ENCODE results near the gene MBTD1. TPM values are rescaled to one million over a fixed set of nuclear protein-coding genes. Genes with fewer than 3 reads are reported as not detected.

MBTD1 gene
- total RNA-seq, 1 donor from 2014 or later = 20.1 TPM

DNA sequence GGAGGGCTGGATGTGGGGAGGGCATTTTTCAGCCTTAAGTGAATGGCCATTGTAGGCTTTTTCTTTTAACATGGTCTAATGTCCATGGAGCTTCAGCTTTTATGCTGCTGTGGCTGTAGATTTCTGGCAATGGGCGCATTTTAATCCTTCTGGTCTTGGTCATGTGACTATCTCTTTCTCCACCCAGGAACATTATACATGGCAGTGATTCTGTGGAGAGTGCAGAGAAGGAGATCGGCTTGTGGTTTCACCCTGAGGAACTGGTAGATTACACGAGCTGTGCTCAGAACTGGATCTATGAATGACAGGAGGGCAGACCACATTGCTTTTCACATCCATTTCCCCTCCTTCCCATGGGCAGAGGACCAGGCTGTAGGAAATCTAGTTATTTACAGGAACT lies 98.3 kb downstream of the MBTD1 start:
- intact Hi-C loops (cut with DNase I) = no loop called here
- DNase-seq (ENCODE audit: extremely low spot score in 2 of 2) = no peak
- H3K4me1 ChIP-seq = peaks cover 9% of the 10 kb centered on the region
- peaks cover 0 to 34% of the 10 kb centered on the region in 2 donors for H3K36me3 ChIP-seq
- TF ChIP-seq POLR2A (IDR thresholded peaks at IDR 0.05) (no peak), POLR2AphosphoS5 (IDR thresholded peaks at IDR 0.05; ENCODE audit: insufficient read depth in 1 of 2, low read depth in 1 of 2) (no peak)
- TF ChIP-seq, protein P1, sequence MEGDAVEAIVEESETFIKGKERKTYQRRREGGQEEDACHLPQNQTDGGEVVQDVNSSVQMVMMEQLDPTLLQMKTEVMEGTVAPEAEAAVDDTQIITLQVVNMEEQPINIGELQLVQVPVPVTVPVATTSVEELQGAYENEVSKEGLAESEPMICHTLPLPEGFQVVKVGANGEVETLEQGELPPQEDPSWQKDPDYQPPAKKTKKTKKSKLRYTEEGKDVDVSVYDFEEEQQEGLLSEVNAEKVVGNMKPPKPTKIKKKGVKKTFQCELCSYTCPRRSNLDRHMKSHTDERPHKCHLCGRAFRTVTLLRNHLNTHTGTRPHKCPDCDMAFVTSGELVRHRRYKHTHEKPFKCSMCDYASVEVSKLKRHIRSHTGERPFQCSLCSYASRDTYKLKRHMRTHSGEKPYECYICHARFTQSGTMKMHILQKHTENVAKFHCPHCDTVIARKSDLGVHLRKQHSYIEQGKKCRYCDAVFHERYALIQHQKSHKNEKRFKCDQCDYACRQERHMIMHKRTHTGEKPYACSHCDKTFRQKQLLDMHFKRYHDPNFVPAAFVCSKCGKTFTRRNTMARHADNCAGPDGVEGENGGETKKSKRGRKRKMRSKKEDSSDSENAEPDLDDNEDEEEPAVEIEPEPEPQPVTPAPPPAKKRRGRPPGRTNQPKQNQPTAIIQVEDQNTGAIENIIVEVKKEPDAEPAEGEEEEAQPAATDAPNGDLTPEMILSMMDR (IDR thresholded peaks at IDR 0.05) = no peak
- no peaks in the 10 kb centered on the region for H3K9me3 ChIP-seq
- no peaks in the 10 kb centered on the region for H3K27me3 ChIP-seq
- no peak overlapping the region for H3K27ac ChIP-seq
- H3K4me3 ChIP-seq = no peak overlapping the region

DNA sequence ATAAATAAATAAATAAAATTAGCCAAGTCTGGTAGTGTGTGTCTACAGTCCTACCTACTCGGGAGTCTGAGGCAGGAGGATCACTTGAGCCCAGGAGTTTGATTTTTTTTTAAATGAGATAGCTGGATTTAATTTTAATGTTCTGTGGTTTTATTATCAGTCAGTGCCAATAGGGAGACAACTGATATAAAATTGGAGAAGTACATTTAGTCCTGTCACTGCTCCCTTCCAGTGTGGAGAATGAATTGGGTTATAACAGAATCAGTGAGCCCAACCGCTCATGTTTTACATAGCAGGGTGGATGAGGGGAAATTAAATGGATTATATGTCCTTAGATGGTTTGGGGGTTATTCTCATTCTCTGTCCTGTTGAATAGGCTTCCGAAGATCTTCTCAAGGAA lies 100.2 kb downstream of the MBTD1 start:
- Histone ChIP-seq H3K4me1 (peaks cover 10% of the 10 kb centered on the region), H3K9me3 (no peaks in the 10 kb centered on the region), H3K27ac (no peak overlapping the region), H3K27me3 (no peaks in the 10 kb centered on the region), H3K4me3 (no peak overlapping the region), H3K36me3 (peaks cover 0 to 34% of the 10 kb centered on the region in 2 donors)
- no peak for DNase-seq (ENCODE audit: extremely low spot score in 2 of 2)
- TF ChIP-seq POLR2A (IDR thresholded peaks at IDR 0.05) (no peak), POLR2AphosphoS5 (IDR thresholded peaks at IDR 0.05; ENCODE audit: insufficient read depth in 1 of 2, low read depth in 1 of 2) (no peak)
- TF ChIP-seq, protein P1 (IDR thresholded peaks at IDR 0.05) = no peak
- intact Hi-C loops (cut with DNase I) = loop anchor here (10.0 kb wide), 1 partner anchor 305 kb away; no protein-coding TSS in a partner anchor

DNA sequence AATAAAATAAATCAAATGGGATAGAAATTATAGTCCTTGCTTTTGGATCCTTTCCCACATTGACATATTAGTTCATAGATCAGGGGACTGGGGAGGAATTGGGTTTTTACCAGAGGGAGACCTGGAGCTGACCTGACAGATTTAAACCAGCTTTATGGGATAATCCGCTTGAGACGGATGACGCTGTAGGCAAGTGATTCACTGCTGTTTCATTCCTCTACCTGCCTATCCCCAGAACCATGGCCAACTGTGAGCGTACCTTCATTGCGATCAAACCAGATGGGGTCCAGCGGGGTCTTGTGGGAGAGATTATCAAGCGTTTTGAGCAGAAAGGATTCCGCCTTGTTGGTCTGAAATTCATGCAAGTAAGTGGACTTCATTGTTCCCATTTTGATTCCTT lies 104.4 kb downstream of the MBTD1 start:
- H3K36me3 ChIP-seq = peaks cover 0 to 18% of the 10 kb centered on the region in 2 donors
- TF ChIP-seq POLR2AphosphoS5 (IDR thresholded peaks at IDR 0.05; ENCODE audit: insufficient read depth in 1 of 2, low read depth in 1 of 2) (no peak), POLR2A (IDR thresholded peaks at IDR 0.05) (no peak)
- TF ChIP-seq, protein P1 (IDR thresholded peaks at IDR 0.05) = no peak
- no peaks in the 10 kb centered on the region for H3K9me3 ChIP-seq
- H3K27me3 ChIP-seq = no peaks in the 10 kb centered on the region
- H3K27ac ChIP-seq = no peak overlapping the region
- intact Hi-C loops (cut with DNase I) = loop anchor here (10.0 kb wide), 1 partner anchor 301 kb away; no protein-coding TSS in a partner anchor
- no peak for DNase-seq (ENCODE audit: extremely low spot score in 2 of 2)
- H3K4me3 ChIP-seq = no peak overlapping the region
- H3K4me1 ChIP-seq = peaks cover 24% of the 10 kb centered on the region

DNA sequence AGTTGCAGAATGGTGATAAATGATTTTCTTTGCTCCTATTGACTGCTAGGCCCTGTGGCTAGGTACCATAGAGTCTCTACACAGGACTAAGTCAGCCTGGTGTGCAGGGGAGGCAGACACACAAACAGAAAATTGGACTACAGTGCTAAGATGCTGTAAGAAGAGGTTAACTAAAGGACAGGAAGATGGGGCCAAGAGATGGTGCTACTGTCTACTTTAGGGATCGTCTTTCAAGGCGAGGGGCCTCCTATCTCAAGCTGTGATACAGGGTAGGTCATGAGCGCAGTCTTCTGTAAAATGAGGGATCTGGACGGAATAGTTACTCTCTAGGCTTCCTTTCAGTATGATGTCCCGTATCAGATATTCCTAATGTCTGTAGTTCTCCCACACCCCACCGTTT lies 105.7 kb downstream of the MBTD1 start:
- H3K27ac ChIP-seq = peak overlapping the region; percentile 95
- intact Hi-C loops (cut with DNase I) = loop anchor here (5.0 to 10.0 kb wide), 2 partner anchors 152 to 299 kb away; no protein-coding TSS in a partner anchor
- TF ChIP-seq, protein P1 (IDR thresholded peaks at IDR 0.05) = no peak
- TF ChIP-seq POLR2A (IDR thresholded peaks at IDR 0.05) (no peak), POLR2AphosphoS5 (IDR thresholded peaks at IDR 0.05; ENCODE audit: insufficient read depth in 1 of 2, low read depth in 1 of 2) (no peak)
- H3K36me3 ChIP-seq = peaks cover 0 to 11% of the 10 kb centered on the region in 2 donors
- H3K4me3 ChIP-seq = peak overlapping the region; percentile 58 to 76
- H3K4me1 ChIP-seq = peaks cover 24% of the 10 kb centered on the region
- H3K27me3 ChIP-seq = no peaks in the 10 kb centered on the region
- no peak for DNase-seq (ENCODE audit: extremely low spot score in 2 of 2)
- H3K9me3 ChIP-seq = no peaks in the 10 kb centered on the region
